Upper lobe of left lung (tissue), 4 donors: Measurements from ENCODE around the gene BIRC6.

ENCODE experiments used
- POLR2A ChIP-seq, 4 donors: fragments of 450-650 bp; IDR thresholded peaks; one replicate each; pipeline ENCODE4 v1.5.1; 2016 to 2017; ENCODE audit warnings: antibody characterized with exemption in 4 of 4, mild to moderate bottlenecking in 2 of 4
- TF ChIP-seq, protein P1 (sequence below), 6 experiments: fragments of 450-650 bp in 4 of 6; fragments of 200-600 bp in 2 of 6; sonication (generic) in 2 of 6; IDR thresholded peaks; one replicate each; pipeline ENCODE4 v1.5.1; 2016 to 2019; ENCODE audit warnings: antibody characterized with exemption in 6 of 6

GRCh38 chr2:32423536-32423935, 66.7 kb downstream of the BIRC6 start:
- TF ChIP-seq, protein P1, sequence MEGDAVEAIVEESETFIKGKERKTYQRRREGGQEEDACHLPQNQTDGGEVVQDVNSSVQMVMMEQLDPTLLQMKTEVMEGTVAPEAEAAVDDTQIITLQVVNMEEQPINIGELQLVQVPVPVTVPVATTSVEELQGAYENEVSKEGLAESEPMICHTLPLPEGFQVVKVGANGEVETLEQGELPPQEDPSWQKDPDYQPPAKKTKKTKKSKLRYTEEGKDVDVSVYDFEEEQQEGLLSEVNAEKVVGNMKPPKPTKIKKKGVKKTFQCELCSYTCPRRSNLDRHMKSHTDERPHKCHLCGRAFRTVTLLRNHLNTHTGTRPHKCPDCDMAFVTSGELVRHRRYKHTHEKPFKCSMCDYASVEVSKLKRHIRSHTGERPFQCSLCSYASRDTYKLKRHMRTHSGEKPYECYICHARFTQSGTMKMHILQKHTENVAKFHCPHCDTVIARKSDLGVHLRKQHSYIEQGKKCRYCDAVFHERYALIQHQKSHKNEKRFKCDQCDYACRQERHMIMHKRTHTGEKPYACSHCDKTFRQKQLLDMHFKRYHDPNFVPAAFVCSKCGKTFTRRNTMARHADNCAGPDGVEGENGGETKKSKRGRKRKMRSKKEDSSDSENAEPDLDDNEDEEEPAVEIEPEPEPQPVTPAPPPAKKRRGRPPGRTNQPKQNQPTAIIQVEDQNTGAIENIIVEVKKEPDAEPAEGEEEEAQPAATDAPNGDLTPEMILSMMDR (IDR thresholded peaks at IDR 0.05): no peak
- TF ChIP-seq POLR2A (IDR thresholded peaks at IDR 0.05): no peak
